Measurements from ENCODE around the gene PARP4.

The PARP4 gene

GRCh38 chr13:24459726-24460125, 52.9 kb downstream of the PARP4 start:
- Histone ChIP-seq H3K9me3 (ENCODE audit: low read length) (no peaks in the 10 kb centered on the region), H3K9me2 (ENCODE audit: low read depth, low read length) (no peaks in the 10 kb centered on the region), H4K20me1 (ENCODE audit: insufficient read depth, low read length) (no peaks in the 10 kb centered on the region), H2AFZ (ENCODE audit: low read length) (no peak overlapping the region), H3K36me3 (ENCODE audit: insufficient read depth, low read length) (peaks cover 58% of the 10 kb centered on the region), H3K4me1 (ENCODE audit: insufficient read depth, low read length, severe bottlenecking) (no peaks in the 10 kb centered on the region), H3F3A (ENCODE audit: insufficient read depth, low read length) (no peaks in the 10 kb centered on the region), H3K27ac (ENCODE audit: low read depth, low read length, poor library complexity, severe bottlenecking) (no peak overlapping the region), H3K4me2 (ENCODE audit: low read length) (no peak overlapping the region), H3K4me3 (ENCODE audit: low read depth, low read length, poor library complexity, severe bottlenecking) (no peak overlapping the region), H3K27me3 (ENCODE audit: insufficient read depth, low read length) (no peaks in the 10 kb centered on the region), H3K79me2 (ENCODE audit: insufficient read depth, low read length) (no peaks in the 10 kb centered on the region), H3K9ac (ENCODE audit: low read length) (no peak overlapping the region)
- TF ChIP-seq CTCF (IDR thresholded peaks at IDR 0.05; ENCODE audit: low read length) (no peak), EZH2 (IDR thresholded peaks at IDR 0.05; ENCODE audit: borderline replicate concordance, low read length) (no peak)

- H3K36me3 ChIP-seq (ENCODE audit: insufficient read depth, low read length) = peaks cover 63% of the 10 kb centered on the region
- no peak overlapping the region for H3K27ac ChIP-seq (ENCODE audit: low read depth, low read length, poor library complexity, severe bottlenecking)
- no peaks in the 10 kb centered on the region for H3K9me3 ChIP-seq (ENCODE audit: low read length)
These were observed 53.3 kb downstream of the PARP4 start for GRCh38 chr13:24459234-24459633.

GRCh38 chr13:24458736-24459135, 53.8 kb downstream of the PARP4 start:
- peaks cover 67% of the 10 kb centered on the region for H3K36me3 ChIP-seq (ENCODE audit: insufficient read depth, low read length)
- H3K27ac ChIP-seq (ENCODE audit: low read depth, low read length, poor library complexity, severe bottlenecking) = no peak overlapping the region
- no peaks in the 10 kb centered on the region for H3K27me3 ChIP-seq (ENCODE audit: insufficient read depth, low read length)
- H3K4me1 ChIP-seq (ENCODE audit: insufficient read depth, low read length, severe bottlenecking) = no peaks in the 10 kb centered on the region
- H3K9me3 ChIP-seq (ENCODE audit: low read length) = no peaks in the 10 kb centered on the region
- H3K9ac ChIP-seq (ENCODE audit: low read length) = no peak overlapping the region
- H3K4me2 ChIP-seq (ENCODE audit: low read length) = no peak overlapping the region
- no peaks in the 10 kb centered on the region for H3K9me2 ChIP-seq (ENCODE audit: low read depth, low read length)
- H3F3A ChIP-seq (ENCODE audit: insufficient read depth, low read length) = no peaks in the 10 kb centered on the region
- TF ChIP-seq CTCF (IDR thresholded peaks at IDR 0.05; ENCODE audit: low read length) = no peak
- no peak for TF ChIP-seq EZH2 (IDR thresholded peaks at IDR 0.05; ENCODE audit: borderline replicate concordance, low read length)
- no peaks in the 10 kb centered on the region for H4K20me1 ChIP-seq (ENCODE audit: insufficient read depth, low read length)
- H3K4me3 ChIP-seq (ENCODE audit: low read depth, low read length, poor library complexity, severe bottlenecking) = no peak overlapping the region
- no peaks in the 10 kb centered on the region for H3K79me2 ChIP-seq (ENCODE audit: insufficient read depth, low read length)
- no peak overlapping the region for H2AFZ ChIP-seq (ENCODE audit: low read length)

More at GRCh38 chr13:24459234-24459633, 53.3 kb downstream of the PARP4 start:
- H2AFZ ChIP-seq (ENCODE audit: low read length) = no peak overlapping the region
- H3K9ac ChIP-seq (ENCODE audit: low read length) = no peak overlapping the region
- no peaks in the 10 kb centered on the region for H3K27me3 ChIP-seq (ENCODE audit: insufficient read depth, low read length)
- no peak overlapping the region for H3K4me2 ChIP-seq (ENCODE audit: low read length)
- H3K79me2 ChIP-seq (ENCODE audit: insufficient read depth, low read length) = no peaks in the 10 kb centered on the region
- no peak for TF ChIP-seq CTCF (IDR thresholded peaks at IDR 0.05; ENCODE audit: low read length)
- no peak for TF ChIP-seq EZH2 (IDR thresholded peaks at IDR 0.05; ENCODE audit: borderline replicate concordance, low read length)
- no peaks in the 10 kb centered on the region for H4K20me1 ChIP-seq (ENCODE audit: insufficient read depth, low read length)
- H3K9me2 ChIP-seq (ENCODE audit: low read depth, low read length) = no peaks in the 10 kb centered on the region
- no peak overlapping the region for H3K4me3 ChIP-seq (ENCODE audit: low read depth, low read length, poor library complexity, severe bottlenecking)
- no peaks in the 10 kb centered on the region for H3K4me1 ChIP-seq (ENCODE audit: insufficient read depth, low read length, severe bottlenecking)
- no peaks in the 10 kb centered on the region for H3F3A ChIP-seq (ENCODE audit: insufficient read depth, low read length)

All from OCI-LY1 (cell line).